Measurements from ENCODE around the gene SCRT2.

Gene SCRT2

GRCh38 chr20:704726-705125 is 29.1 kb upstream of the SCRT2 start:
- no peak overlapping the region for H3K27ac ChIP-seq
- in situ Hi-C loops (cut with HindIII; ENCODE audit: low pct_ligation_motif_present, low sequenced_read_pairs), result no loop called here
- TF ChIP-seq CTCF (IDR thresholded peaks at IDR 0.05; ENCODE audit: low read depth, low read length, missing control alignments), result no peak
- H3K36me3 ChIP-seq (replicated peaks), result no peaks in the 10 kb centered on the region
- H3K27me3 ChIP-seq (replicated peaks), result peaks cover 8% of the 10 kb centered on the region
- no peak overlapping the region for H3K4me3 ChIP-seq (ENCODE audit: low read depth, low read length)
- no peak for DNase-seq

GRCh38 chr20:703426-703825 is 27.8 kb upstream of the SCRT2 start:
- no peaks in the 10 kb centered on the region for H3K27me3 ChIP-seq (replicated peaks)
- in situ Hi-C loops (cut with HindIII; ENCODE audit: low pct_ligation_motif_present, low sequenced_read_pairs), result no loop called here
- TF ChIP-seq CTCF (IDR thresholded peaks at IDR 0.05; ENCODE audit: low read depth, low read length, missing control alignments), result no peak
- DNase-seq, result no peak
- no peak overlapping the region for H3K4me3 ChIP-seq (ENCODE audit: low read depth, low read length)
- H3K36me3 ChIP-seq (replicated peaks), result no peaks in the 10 kb centered on the region
- H3K27ac ChIP-seq, result no peak overlapping the region

- no peak for DNase-seq
- no peak overlapping the region for H3K27ac ChIP-seq
- H3K4me3 ChIP-seq (ENCODE audit: low read depth, low read length), result no peak overlapping the region
- no peaks in the 10 kb centered on the region for H3K36me3 ChIP-seq (replicated peaks)
- in situ Hi-C loops (cut with HindIII; ENCODE audit: low pct_ligation_motif_present, low sequenced_read_pairs), result no loop called here
- no peaks in the 10 kb centered on the region for H3K27me3 ChIP-seq (replicated peaks)
- TF ChIP-seq CTCF (IDR thresholded peaks at IDR 0.05; ENCODE audit: low read depth, low read length, missing control alignments), result no peak
Observed at GRCh38 chr20:703006-703405, 27.4 kb upstream of the SCRT2 start.

- DNase-seq, result no peak
- no peak for TF ChIP-seq CTCF (IDR thresholded peaks at IDR 0.05; ENCODE audit: low read depth, low read length, missing control alignments)
- Histone ChIP-seq H3K27ac (no peak overlapping the region), H3K36me3 (replicated peaks) (no peaks in the 10 kb centered on the region), H3K4me3 (ENCODE audit: low read depth, low read length) (no peak overlapping the region), H3K27me3 (replicated peaks) (no peaks in the 10 kb centered on the region)
- in situ Hi-C loops (cut with HindIII; ENCODE audit: low pct_ligation_motif_present, low sequenced_read_pairs), result no loop called here
Observed at GRCh38 chr20:701401-702129, 26.0 kb upstream of the SCRT2 start.

GRCh38 chr20:699811-700338 is 24.3 kb upstream of the SCRT2 start:
- Histone ChIP-seq H3K4me3 (ENCODE audit: low read depth, low read length) (no peak overlapping the region), H3K27ac (no peak overlapping the region), H3K36me3 (replicated peaks) (no peaks in the 10 kb centered on the region), H3K27me3 (replicated peaks) (no peaks in the 10 kb centered on the region)
- DNase-seq, result no peak
- in situ Hi-C loops (cut with HindIII; ENCODE audit: low pct_ligation_motif_present, low sequenced_read_pairs), result no loop called here
- no peak for TF ChIP-seq CTCF (IDR thresholded peaks at IDR 0.05; ENCODE audit: low read depth, low read length, missing control alignments)

- in situ Hi-C loops (cut with HindIII; ENCODE audit: low pct_ligation_motif_present, low sequenced_read_pairs), result no loop called here
- Histone ChIP-seq H3K4me3 (ENCODE audit: low read depth, low read length) (no peak overlapping the region), H3K27me3 (replicated peaks) (no peaks in the 10 kb centered on the region), H3K27ac (no peak overlapping the region), H3K36me3 (replicated peaks) (no peaks in the 10 kb centered on the region)
- no peak for TF ChIP-seq CTCF (IDR thresholded peaks at IDR 0.05; ENCODE audit: low read depth, low read length, missing control alignments)
- no peak for DNase-seq
Observed at GRCh38 chr20:699342-699741, 23.7 kb upstream of the SCRT2 start.

All from brain microvascular endothelial cell (primary cell).